B cell (primary cell): ENCODE results near the gene ANKRD44. TPM values are rescaled to one million over a fixed set of nuclear protein-coding genes. Genes with fewer than 3 reads are reported as not detected.

Experiments used
- ATAC-seq: fragments of 200-7000 bp; cut with Tn5 transposase; one replicate; pipeline ENCODE4 v1.10.0; 2021; ENCODE audit warnings: low read depth, mild to moderate bottlenecking, moderate number of reproducible peaks, moderate library complexity
- CTCF ChIA-PET: fragments of 350-600 bp; sonication (Branson Sonifier 250); formaldehyde crosslinking; loops from one replicate; lab custom pipeline; 2021; ENCODE audit warnings: antibody characterized with exemption, inconsistent platforms; lab: Charles Lee
- POLR2A ChIA-PET: fragments of 350-600 bp; sonication (Branson Sonifier 250); formaldehyde crosslinking; loops from one replicate; lab custom pipeline; 2021; ENCODE audit warnings: antibody characterized with exemption; lab: Charles Lee
- DNase-seq: peaks from one replicate; pipeline ENCODE4 v3.0.0; 2013
- H2AFZ ChIP-seq: 2 replicates; pipeline ENCODE4 v1.6.1; 2012; ENCODE audit warnings: mild to moderate bottlenecking, low read depth, low read length; ENCODE audit not compliant: insufficient read depth, poor library complexity, severe bottlenecking
- H3K27ac ChIP-seq, 2 donors: 1 replicate in 1 of 2; 2 replicates in 1 of 2; pipeline ENCODE4 v1.5.1; 2012 to 2013; ENCODE audit warnings: low read length in 2 of 2, mild to moderate bottlenecking in 2 of 2, moderate library complexity in 1 of 2
- H3K27me3 ChIP-seq, 4 experiments: fragments of 200-600 bp in 1 of 4; sonication (generic) in 1 of 4; replicated peaks in 1 of 4; 1 replicate in 2 of 4; 2 replicates in 2 of 4; pipeline versions ENCODE4 v1.6.1 to v1.7.0; 2013 to 2016; ENCODE audit warnings: low read length in 3 of 4, mild to moderate bottlenecking in 2 of 4, mixed read lengths in 1 of 4, moderate library complexity in 1 of 4; ENCODE audit not compliant: insufficient read depth in 4 of 4, control insufficient read depth in 3 of 4; ENCODE audit errors: control extremely low read depth in 1 of 4
- H3K36me3 ChIP-seq, 2 experiments: replicated peaks in 1 of 2; 1 replicate in 1 of 2; 2 replicates in 1 of 2; pipeline versions ENCODE4 v1.6.1 to v1.7.1; 2013; ENCODE audit warnings: low read length in 1 of 2; ENCODE audit not compliant: insufficient read depth in 2 of 2, control insufficient read depth in 1 of 2; ENCODE audit errors: control extremely low read depth in 1 of 2, extremely low read depth in 1 of 2
- H3K4me1 ChIP-seq, 2 donors: fragments of 200-600 bp in 1 of 2; sonication (generic) in 1 of 2; 1 replicate in 1 of 2; 2 replicates in 1 of 2; pipeline versions ENCODE4 v1.5.1 to v1.6.1; 2013 to 2017; ENCODE audit warnings: low read length in 2 of 2; ENCODE audit not compliant: control insufficient read depth in 2 of 2, insufficient read depth in 2 of 2
- H3K4me2 ChIP-seq: replicated peaks from 2 replicates; pipeline ENCODE3; 2012; ENCODE audit warnings: mild to moderate bottlenecking, low read depth, low read length; ENCODE audit not compliant: poor library complexity, severe bottlenecking
- H3K4me3 ChIP-seq, 5 experiments: fragments of 200-600 bp in 1 of 5; sonication (generic) in 1 of 5; 1 replicate in 3 of 5; 2 replicates in 2 of 5; pipeline versions ENCODE4 v1.5.1 to v1.7.0; 2011 to 2016; ENCODE audit warnings: low read length in 4 of 5, mild to moderate bottlenecking in 4 of 5, low read depth in 2 of 5, control low read depth in 1 of 5, moderate library complexity in 1 of 5; ENCODE audit not compliant: insufficient read depth in 1 of 5; ENCODE audit errors: control extremely low read depth in 1 of 5, extremely low read depth in 1 of 5
- H3K79me2 ChIP-seq: fragments of 200-600 bp; sonication (generic); one replicate; pipeline ENCODE4 v1.6.0; 2016; ENCODE audit warnings: low read length; ENCODE audit not compliant: control insufficient read depth, insufficient read depth
- H3K9ac ChIP-seq: fragments of 200-600 bp; sonication (generic); 2 replicates; pipeline ENCODE4 v1.6.1; 2017; ENCODE audit warnings: mild to moderate bottlenecking, low read length, moderate library complexity
- H3K9me3 ChIP-seq, 3 donors: one replicate each; pipeline versions ENCODE4 v1.6.1 to v1.7.1; 2013; ENCODE audit warnings: low read length in 2 of 3; ENCODE audit not compliant: control insufficient read depth in 2 of 3, insufficient read depth in 1 of 3; ENCODE audit errors: control extremely low read depth in 1 of 3
- H4K20me1 ChIP-seq: 2 replicates; pipeline ENCODE4 v1.6.0; 2012; ENCODE audit warnings: mild to moderate bottlenecking, low read length; ENCODE audit not compliant: insufficient read depth, control insufficient read depth, poor library complexity, severe bottlenecking
- H3K27ac Mint-ChIP-seq: one replicate; pipeline ENCODE4 v1.8.0; 2021; ENCODE audit warnings: mixed read lengths
- H3K27me3 Mint-ChIP-seq: one replicate; pipeline ENCODE4 v1.8.0; 2021; ENCODE audit warnings: mixed read lengths
- H3K4me1 Mint-ChIP-seq: one replicate; pipeline ENCODE4 v1.8.0; 2021; ENCODE audit warnings: mixed read lengths
- H3K4me3 Mint-ChIP-seq: one replicate; pipeline ENCODE4 v1.8.0; 2021; ENCODE audit warnings: mixed read lengths
- H3K9me3 Mint-ChIP-seq: one replicate; pipeline ENCODE4 v1.8.0; 2022; ENCODE audit warnings: mixed read lengths; ENCODE audit not compliant: insufficient read depth
- CTCF ChIP-seq: fragments of 200-600 bp; IDR thresholded peaks from one replicate; pipeline ENCODE4 v1.8.0; 2022; ENCODE audit warnings: antibody characterized with exemption, mild to moderate bottlenecking
- EZH2 ChIP-seq: IDR thresholded peaks from 2 replicates; pipeline ENCODE4 v1.6.1; 2012; ENCODE audit warnings: borderline replicate concordance, low read depth, mild to moderate bottlenecking, moderate library complexity, low read length; ENCODE audit not compliant: insufficient read depth, poor library complexity, severe bottlenecking
- WGBS: methylation state at CpG from one replicate; pipeline ENCODE4 v1.1.5; 2013; ENCODE audit warnings: missing lambda C conversion rate; ENCODE audit not compliant: insufficient coverage; 5-methylcytosine and 5-hydroxymethylcytosine counted together
- intact Hi-C: fragments of 100-400 bp; cut with micrococcal nuclease; formaldehyde crosslinking; loops from one replicate; pipeline ENCODE4 v1.10.0; 2022
- polyA plus RNA-seq: library from polyadenylated mRNA; depleted of rRNA; stranded (reverse); fragments of >200 nt; gene quantifications from 2 replicates; pipeline ENCODE4 v1.2.3, GENCODE V29; 2012
- total RNA-seq, 2 donors: library from RNA; stranded (reverse); fragments of 120-200 nt in 1 of 2; gene quantifications; 1 replicate in 1 of 2; 2 replicates in 1 of 2; pipeline versions ENCODE4 v1.2.3 to v1.2.4, GENCODE V29; 2013 to 2022

Gene ANKRD44
- total and polyA plus RNA-seq, 2 donors (not counting 1 experiment from before 2014, with no cell fraction given): 92.6 to 457 TPM

GRCh38 chr2:197182668-197183067 is 127.9 kb downstream of the ANKRD44 start:
- 100% methylated on average over 1 of the region's 1 CpG for WGBS
- Mint-ChIP-seq H3K27me3 (no peaks in the 10 kb centered on the region), H3K27ac (peak overlapping the region; percentile 32), H3K4me1 (peaks cover 58% of the 10 kb centered on the region), H3K4me3 (no peak overlapping the region), H3K9me3 (no peaks in the 10 kb centered on the region)
- Histone ChIP-seq H3K9me3 (no peaks in the 10 kb centered on the region), H3K4me3 (no peak overlapping the region), H3K79me2 (peaks cover 99% of the 10 kb centered on the region), H2AFZ (no peak overlapping the region), H3K36me3 (peaks cover 14 to 78% of the 10 kb centered on the region in 2 experiments), H3K27me3 (no peaks in the 10 kb centered on the region), H3K27ac (peak overlapping the region in 1 of 2 donors; percentile 39), H3K9ac (no peak overlapping the region), H3K4me2 (no peak overlapping the region), H4K20me1 (peaks cover 56% of the 10 kb centered on the region), H3K4me1 (peaks cover 13 to 14% of the 10 kb centered on the region in 2 donors)
- ChIA-PET CTCF (interaction anchor here (0.9 to 5.2 kb wide), 4 partner anchors 9 to 68 kb away, joined by 3 to 29 read pairs (median 10); no protein-coding TSS in a partner anchor), POLR2A (no interaction called here)
- DNase-seq (no peak), ATAC-seq (no peak)
- intact Hi-C loops: no loop called here
- TF ChIP-seq CTCF: no peak
- no peak for TF ChIP-seq EZH2

GRCh38 chr2:197181491-197181890 is 129.1 kb downstream of the ANKRD44 start:
- Histone ChIP-seq H3K79me2 (peaks cover 95% of the 10 kb centered on the region), H2AFZ (no peak overlapping the region), H3K27me3 (no peaks in the 10 kb centered on the region), H3K4me1 (peaks cover 10 to 18% of the 10 kb centered on the region in 2 donors), H4K20me1 (peaks cover 54% of the 10 kb centered on the region), H3K27ac (peak overlapping the region in 1 of 2 donors; percentile 39), H3K36me3 (peaks cover 14 to 69% of the 10 kb centered on the region in 2 experiments), H3K4me2 (no peak overlapping the region), H3K9ac (no peak overlapping the region), H3K4me3 (no peak overlapping the region), H3K9me3 (no peaks in the 10 kb centered on the region)
- no peak for ATAC-seq
- Mint-ChIP-seq H3K27me3 (no peaks in the 10 kb centered on the region), H3K4me1 (peaks cover 52% of the 10 kb centered on the region), H3K9me3 (no peaks in the 10 kb centered on the region), H3K4me3 (no peak overlapping the region), H3K27ac (peak overlapping the region; percentile 39)
- no peak for DNase-seq
- 100% methylated on average over 1 of the region's 5 CpGs for WGBS
- ChIA-PET POLR2A (interaction anchor here (0.6 kb wide), 1 partner anchor 90 kb away, joined by 3 read pairs; no protein-coding TSS in a partner anchor), CTCF (interaction anchor here (0.6 to 5.2 kb wide), 6 partner anchors 10 to 133 kb away, joined by 3 to 29 read pairs (median 8); no protein-coding TSS in a partner anchor)
- TF ChIP-seq EZH2 (no peak), CTCF (no peak)
- intact Hi-C loops: no loop called here
